ENCODE data around the gene TMEM59L. TPM values are rescaled to one million over a fixed set of nuclear protein-coding genes. Genes with fewer than 3 reads are reported as not detected.

Gene TMEM59L
- total RNA-seq, 1 donor from 2014 or later: 1.6 TPM

GRCh38 chr19:18650021-18650390 is 37.3 kb downstream of the TMEM59L start:
- intact Hi-C loops (cut with DNase I): no loop called here
- DNase-seq: peak; percentile 75
- ATAC-seq (ENCODE audit: poor library complexity): peak; percentile 70

DNA sequence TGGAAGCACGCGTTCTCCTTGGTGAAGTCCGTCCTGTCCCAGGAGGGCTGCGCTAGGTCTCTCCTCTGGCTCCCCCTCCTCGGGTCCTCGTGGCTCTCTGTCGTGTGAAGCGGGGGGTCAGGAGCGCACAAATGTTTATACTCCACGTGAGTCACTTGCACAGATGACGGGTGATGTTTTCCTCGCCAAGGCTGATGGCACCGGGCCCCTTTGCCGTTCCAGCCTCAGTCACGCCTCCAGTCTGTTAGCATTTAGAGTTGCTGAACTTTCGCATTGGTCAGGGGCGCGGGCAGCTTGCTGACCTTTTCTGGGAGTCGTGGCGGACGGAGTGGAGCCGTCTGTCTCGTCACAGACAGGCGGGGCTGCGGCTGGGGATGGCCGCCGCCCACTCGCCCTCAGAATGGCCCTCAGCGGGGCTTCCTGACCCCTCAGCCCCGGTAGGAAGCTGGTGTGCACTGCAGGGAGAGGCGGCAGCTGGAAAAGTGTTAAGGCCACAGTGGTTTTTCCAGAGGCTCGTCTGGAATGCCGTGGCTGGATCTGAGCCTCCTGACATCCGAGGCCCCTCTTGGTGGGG is 37.9 kb downstream of the TMEM59L start:
- DNase-seq: peak; percentile 90
- peak; percentile 71 for ATAC-seq (ENCODE audit: poor library complexity)
- intact Hi-C loops (cut with DNase I): no loop called here

- intact Hi-C loops (cut with DNase I): no loop called here
- no peak for DNase-seq
- no peak for ATAC-seq (ENCODE audit: poor library complexity)
Observed at GRCh38 chr19:18651300-18651699, 38.6 kb downstream of the TMEM59L start.

GRCh38 chr19:18651733-18652132 is 39.1 kb downstream of the TMEM59L start:
- ATAC-seq (ENCODE audit: poor library complexity) (no peak), DNase-seq (no peak)
- intact Hi-C loops (cut with DNase I): no loop called here

GRCh38 chr19:18653853-18654252 is 41.2 kb downstream of the TMEM59L start:
- no peak for ATAC-seq (ENCODE audit: poor library complexity)
- intact Hi-C loops (cut with DNase I): no loop called here
- no peak for DNase-seq

GRCh38 chr19:18654469-18654868 is 41.8 kb downstream of the TMEM59L start:
- ATAC-seq (ENCODE audit: poor library complexity) (no peak), DNase-seq (no peak)
- intact Hi-C loops (cut with DNase I): no loop called here

DNA sequence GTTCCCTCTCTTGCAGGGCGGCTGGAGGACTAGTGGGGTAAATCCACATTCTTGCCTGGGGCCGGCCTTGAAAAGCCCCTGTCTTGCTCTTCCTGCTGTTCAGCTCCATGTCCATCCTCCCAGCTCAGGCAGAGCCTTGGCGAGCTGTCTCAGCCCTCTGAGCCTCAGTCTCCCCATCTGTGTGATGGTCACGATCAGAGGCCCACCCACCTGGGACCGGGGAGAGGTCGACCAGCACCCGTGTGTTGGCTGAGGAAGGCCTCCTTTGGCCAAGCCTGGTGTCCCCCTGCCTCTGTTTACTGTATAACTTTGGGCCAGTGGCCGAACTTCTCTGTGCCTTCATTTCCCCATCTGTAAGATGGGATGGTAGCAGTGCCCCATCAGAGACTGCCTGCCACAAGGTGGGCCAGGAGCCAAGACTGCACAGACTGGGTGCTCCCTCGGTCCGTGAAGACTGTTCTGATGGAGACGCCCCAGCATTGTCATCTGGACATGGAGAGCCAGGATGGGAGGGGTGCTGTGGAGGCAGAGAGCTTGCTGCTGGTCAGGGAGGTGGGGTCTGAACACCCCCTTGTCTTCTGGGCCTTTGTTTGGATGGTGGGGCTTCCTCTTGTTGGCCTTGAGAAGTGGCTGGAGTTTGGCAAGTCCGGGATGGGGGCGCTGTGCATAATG is 42.6 kb downstream of the TMEM59L start:
- ATAC-seq (ENCODE audit: poor library complexity) (no peak), DNase-seq (no peak)
- intact Hi-C loops (cut with DNase I): no loop called here

GRCh38 chr19:18656337-18657086 is 43.8 kb downstream of the TMEM59L start:
- intact Hi-C loops (cut with DNase I): no loop called here
- DNase-seq (no peak), ATAC-seq (ENCODE audit: poor library complexity) (no peak)

- ATAC-seq (ENCODE audit: poor library complexity): peak; percentile 41
- intact Hi-C loops (cut with DNase I): no loop called here
- peak; percentile 78 for DNase-seq
Observed at GRCh38 chr19:18657590-18658365, 45.1 kb downstream of the TMEM59L start.

- no peak for DNase-seq
- ATAC-seq (ENCODE audit: poor library complexity): no peak
- intact Hi-C loops (cut with DNase I): no loop called here
Observed at GRCh38 chr19:18658366-18658855, 45.7 kb downstream of the TMEM59L start.

DNA sequence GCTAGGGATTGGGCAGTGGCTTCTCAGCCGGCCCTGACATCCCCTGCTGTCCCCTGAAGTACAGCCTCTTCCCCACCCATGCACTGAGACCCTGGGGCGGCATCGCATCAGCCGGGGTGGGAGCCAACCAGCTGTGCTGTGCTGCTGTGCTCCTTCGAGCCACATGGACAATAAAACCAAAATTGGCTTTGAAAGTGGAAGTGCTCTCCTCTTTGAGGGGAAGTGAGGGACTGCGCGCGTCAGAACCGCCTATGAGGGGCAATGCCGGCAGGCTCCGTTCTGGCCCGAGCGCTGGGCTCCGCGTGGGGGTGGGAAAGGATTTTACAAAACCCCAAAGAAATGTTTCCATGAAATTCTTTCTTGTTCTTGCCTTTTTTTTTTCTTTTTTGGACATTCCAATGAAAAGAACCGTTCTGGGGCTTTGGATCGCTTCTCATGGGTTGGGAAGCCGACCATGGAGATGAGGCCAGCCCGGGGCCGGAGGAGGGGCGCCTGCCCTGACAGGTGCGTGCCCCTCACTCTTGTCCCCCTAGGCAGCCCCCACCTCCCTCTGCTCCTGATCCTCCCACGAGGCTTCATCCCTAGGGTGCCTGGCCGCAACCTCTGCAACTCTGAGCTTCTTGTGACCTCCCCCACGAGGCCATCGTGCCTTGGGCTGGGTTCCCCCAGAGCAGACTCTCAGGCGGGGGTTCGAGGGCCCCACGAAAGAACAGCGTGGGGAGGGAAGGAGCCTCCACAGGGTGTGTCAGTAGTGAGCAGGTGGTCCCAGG is 46.8 kb downstream of the TMEM59L start:
- ATAC-seq (ENCODE audit: poor library complexity) (peak; percentile 62), DNase-seq (peak; percentile 80)
- intact Hi-C loops (cut with DNase I): no loop called here

DNA sequence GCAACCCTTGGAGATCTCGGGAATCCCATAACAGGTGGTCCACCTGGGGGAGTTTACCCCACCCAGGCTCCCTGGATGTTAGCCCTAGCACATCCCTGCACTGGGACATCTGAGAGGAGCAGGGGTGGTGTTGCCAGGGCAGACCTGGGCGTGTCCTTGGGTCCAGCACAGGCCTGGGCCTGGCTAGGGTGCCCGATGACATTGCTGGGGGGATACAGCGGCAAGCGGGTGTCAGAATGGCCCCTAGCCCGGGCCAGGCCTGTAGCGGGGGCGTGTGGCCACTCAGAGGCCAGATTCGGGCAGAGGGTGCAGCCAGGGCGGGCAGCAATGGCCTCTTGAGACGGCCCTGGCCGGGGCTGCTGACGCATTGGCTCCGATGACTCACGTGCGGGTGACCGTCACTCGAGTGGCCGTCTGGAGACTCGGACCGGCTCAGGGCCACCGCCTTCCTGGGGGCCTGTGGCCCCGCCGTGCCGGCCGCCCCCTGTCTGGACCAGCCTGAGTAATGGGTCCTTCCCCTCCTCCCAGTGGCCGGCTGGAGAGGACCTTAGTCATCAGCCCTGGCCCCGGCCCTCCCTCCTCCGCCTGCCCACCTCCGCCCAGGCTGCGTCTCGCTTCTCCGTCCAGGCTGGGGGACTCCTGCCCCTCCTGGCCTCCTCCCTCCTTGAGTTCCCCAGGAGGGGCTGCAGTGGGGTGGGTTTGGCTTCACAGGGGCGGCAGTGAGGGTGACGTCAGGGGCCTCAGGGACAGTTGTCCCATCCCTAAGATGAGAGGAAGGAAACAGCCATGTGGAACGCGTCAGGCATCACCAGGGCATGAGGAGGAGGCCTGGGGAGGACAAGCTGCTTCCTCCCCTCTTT is 47.6 kb downstream of the TMEM59L start:
- ATAC-seq (ENCODE audit: poor library complexity): peak; percentile 64
- peak; percentile 83 for DNase-seq
- intact Hi-C loops (cut with DNase I): no loop called here

GRCh38 chr19:18660939-18661670 is 48.4 kb downstream of the TMEM59L start:
- DNase-seq (no peak), ATAC-seq (ENCODE audit: poor library complexity) (no peak)
- intact Hi-C loops (cut with DNase I): no loop called here

DNA sequence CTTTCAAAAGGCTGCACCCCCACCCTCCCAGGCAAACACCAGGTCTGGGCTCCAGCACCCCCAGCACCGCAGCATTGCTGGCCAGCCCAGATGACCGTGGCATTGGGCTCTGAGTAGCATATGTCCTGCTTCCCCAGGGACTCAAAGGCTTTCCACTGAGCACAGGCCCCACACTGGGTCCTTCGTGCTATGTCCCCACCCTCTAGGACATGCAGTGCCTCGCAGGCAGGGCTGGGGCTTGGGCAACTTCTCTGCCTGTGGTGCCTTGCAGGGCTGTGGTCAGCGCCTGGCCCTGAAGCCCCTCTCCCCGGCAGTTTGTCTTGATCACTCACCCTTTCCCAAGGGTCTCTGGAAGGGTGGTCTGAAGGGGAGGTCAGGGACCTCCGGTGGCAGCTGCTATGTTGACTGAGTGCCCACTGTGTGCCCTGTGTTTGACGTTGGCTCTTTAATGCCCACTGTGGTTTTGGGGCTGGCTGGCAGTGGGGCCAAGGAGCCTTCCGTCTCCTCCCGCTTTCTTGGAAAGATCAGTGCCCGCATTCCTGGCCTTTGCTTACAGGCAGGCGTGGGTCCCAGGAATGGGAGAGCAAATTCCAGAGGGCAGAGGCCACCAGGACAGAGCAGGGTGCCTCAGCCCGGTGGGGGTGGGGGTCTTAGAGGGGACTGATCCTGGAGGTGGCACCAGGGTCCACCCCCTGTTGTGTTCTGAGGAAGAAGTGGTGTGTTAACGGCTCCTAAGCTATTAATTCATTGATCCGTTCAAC is 50.5 kb downstream of the TMEM59L start:
- intact Hi-C loops (cut with DNase I): no loop called here
- no peak for ATAC-seq (ENCODE audit: poor library complexity)

DNA sequence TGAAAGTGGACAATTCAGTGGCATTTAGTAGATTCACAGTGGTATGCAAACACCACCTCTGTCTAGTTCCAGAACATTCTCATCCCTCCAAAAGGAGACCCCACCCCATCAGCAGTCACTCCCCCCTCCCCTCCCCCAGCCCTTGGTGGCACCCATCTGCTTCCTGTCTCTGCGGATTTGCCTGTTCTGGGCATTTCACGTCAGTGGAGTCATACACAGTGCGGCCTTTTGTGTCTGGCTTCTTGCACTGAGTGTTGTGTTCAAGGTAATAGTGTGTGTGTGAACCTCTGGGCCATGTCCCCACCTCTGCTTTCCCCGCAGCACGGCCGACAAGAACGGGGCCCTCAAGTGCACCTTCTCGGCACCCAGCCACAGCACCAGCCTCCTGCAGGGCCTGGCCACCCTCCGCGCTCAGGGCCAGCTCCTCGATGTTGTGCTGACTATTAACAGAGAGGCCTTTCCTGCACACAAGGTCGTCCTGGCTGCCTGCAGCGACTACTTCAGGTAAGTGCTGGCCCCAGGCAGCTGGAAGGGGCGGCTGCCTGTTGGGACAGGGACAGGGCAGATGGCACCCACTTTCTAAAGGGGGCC is 51.4 kb downstream of the TMEM59L start:
- intact Hi-C loops (cut with DNase I): no loop called here
- ATAC-seq (ENCODE audit: poor library complexity) (no peak), DNase-seq (no peak)

More for the DNA sequence above, 50.5 kb downstream of the TMEM59L start:
- DNase-seq: no peak

GRCh38 chr19:18665771-18666202 is 53.1 kb downstream of the TMEM59L start:
- no peak for DNase-seq
- intact Hi-C loops (cut with DNase I): no loop called here
- ATAC-seq (ENCODE audit: poor library complexity): peak; percentile 50
